IMR-90 (cell line): ENCODE data around the gene ULK1. TPM values are rescaled to one million over a fixed set of nuclear protein-coding genes. Genes with fewer than 3 reads are reported as not detected.

ENCODE experiments used
- ATAC-seq: fragments of 200-7000 bp; cut with Tn5 transposase; 2 replicates; pipeline ENCODE4 v1.9.1; 2020; ENCODE audit warnings: low read depth, mild to moderate bottlenecking, moderate library complexity
- BruUV-seq: library from RNA; stranded (reverse); fragments of 400-500 nt; replicated peaks from 2 replicates; lab custom pipeline; 2021; lab: Mats Ljungman, UMichigan
- CTCF ChIA-PET: fragments of 300-600 bp; formaldehyde crosslinking; extraction: SDS; loops from one replicate; lab custom pipeline; 2021; ENCODE audit warnings: antibody characterized with exemption; lab: Yijun Ruan, JAX
- POLR2A ChIA-PET: fragments of 300-600 bp; sonication (Branson Sonifier 250); formaldehyde crosslinking; loops from one replicate; lab custom pipeline; 2022; ENCODE audit warnings: antibody characterized with exemption; ENCODE audit not compliant: unreplicated experiment; lab: Charles Lee
- DNase-seq: peaks from one replicate; pipeline ENCODE4 v3.0.0; 2013
- H2AFZ ChIP-seq: replicated peaks from 2 replicates; pipeline ENCODE3; 2013; ENCODE audit warnings: low read length, mild to moderate bottlenecking; ENCODE audit not compliant: poor library complexity
- H2AK5ac ChIP-seq: 2 replicates; pipeline ENCODE4 v1.6.1; 2013; ENCODE audit warnings: low read depth, low read length, inconsistent platforms
- H2AK9ac ChIP-seq: replicated peaks from 2 replicates; pipeline ENCODE3; 2013; ENCODE audit warnings: mild to moderate bottlenecking, low read depth, low read length, moderate library complexity; ENCODE audit not compliant: poor library complexity
- H2BK120ac ChIP-seq: 2 replicates; pipeline ENCODE4 v1.6.1; 2013; ENCODE audit warnings: low read depth, low read length, inconsistent platforms
- H2BK15ac ChIP-seq: 3 replicates; pipeline ENCODE4 v1.6.1; 2013; ENCODE audit warnings: low read depth, low read length, inconsistent platforms
- H2BK20ac ChIP-seq: 2 replicates; pipeline ENCODE4 v1.6.1; 2013; ENCODE audit warnings: low read depth, mild to moderate bottlenecking, inconsistent platforms, low read length, moderate library complexity
- H2BK5ac ChIP-seq: 2 replicates; pipeline ENCODE4 v1.6.1; 2013; ENCODE audit warnings: mild to moderate bottlenecking, low read depth, low read length, inconsistent platforms; ENCODE audit not compliant: poor library complexity, severe bottlenecking
- H3K14ac ChIP-seq: replicated peaks from 2 replicates; pipeline ENCODE4 v1.6.1; 2013; ENCODE audit warnings: low read depth, low read length, inconsistent platforms
- H3K18ac ChIP-seq: 2 replicates; pipeline ENCODE4 v1.6.1; 2013; ENCODE audit warnings: low read depth, low read length, control low read depth
- H3K23ac ChIP-seq: 2 replicates; pipeline ENCODE4 v1.6.1; 2013; ENCODE audit warnings: low read depth, low read length, inconsistent platforms
- H3K27ac ChIP-seq: 2 replicates; pipeline ENCODE4 v1.5.1; 2013; ENCODE audit warnings: mild to moderate bottlenecking, control low read depth, low read length; ENCODE audit not compliant: insufficient read depth
- H3K27me3 ChIP-seq: 2 replicates; pipeline ENCODE4 v1.6.1; 2013; ENCODE audit warnings: low read length; ENCODE audit not compliant: control insufficient read depth, insufficient read depth
- H3K36me3 ChIP-seq: 2 replicates; pipeline ENCODE4 v1.6.1; 2013; ENCODE audit warnings: low read length, mixed read lengths; ENCODE audit not compliant: control insufficient read depth, insufficient read depth
- H3K4ac ChIP-seq: 2 replicates; pipeline ENCODE4 v1.6.1; 2013; ENCODE audit warnings: low read depth, low read length, inconsistent platforms
- H3K4me1 ChIP-seq: 2 replicates; pipeline ENCODE4 v1.6.1; 2013; ENCODE audit warnings: low read length, mixed read lengths; ENCODE audit not compliant: control insufficient read depth, insufficient read depth
- H3K4me2 ChIP-seq: 2 replicates; pipeline ENCODE4 v1.6.1; 2013; ENCODE audit warnings: low read depth, mild to moderate bottlenecking, control low read depth, low read length, moderate library complexity
- H3K4me3 ChIP-seq: 2 replicates; pipeline ENCODE4 v1.5.1; 2013; ENCODE audit warnings: low read depth, mild to moderate bottlenecking, control low read depth, low read length, moderate library complexity; ENCODE audit not compliant: insufficient read depth
- H3K56ac ChIP-seq: 2 replicates; pipeline ENCODE4 v1.6.1; 2013; ENCODE audit warnings: low read length, inconsistent platforms; ENCODE audit not compliant: insufficient read depth; ENCODE audit errors: extremely low read depth
- H3K79me1 ChIP-seq, 2 experiments: 2 replicates each; pipeline ENCODE4 v1.6.1; 2013; ENCODE audit warnings: low read length in 2 of 2, inconsistent platforms in 1 of 2, low read depth in 1 of 2
- H3K9ac ChIP-seq: 2 replicates; pipeline ENCODE4 v1.6.1; 2013; ENCODE audit warnings: low read depth, low read length, control low read depth
- H3K9me1 ChIP-seq: 2 replicates; pipeline ENCODE4 v1.6.1; 2013; ENCODE audit warnings: low read length, inconsistent platforms; ENCODE audit not compliant: insufficient read depth
- H3K9me3 ChIP-seq: 2 replicates; pipeline ENCODE4 v1.6.1; 2013; ENCODE audit warnings: low read length; ENCODE audit not compliant: control insufficient read depth, insufficient read depth
- H4K20me1 ChIP-seq: 2 replicates; pipeline ENCODE4 v1.6.1; 2013; ENCODE audit warnings: low read length, inconsistent platforms; ENCODE audit not compliant: insufficient read depth
- H4K5ac ChIP-seq: 2 replicates; pipeline ENCODE4 v1.6.1; 2013; ENCODE audit warnings: mild to moderate bottlenecking, low read depth, low read length, control low read depth
- H4K8ac ChIP-seq, 2 experiments: 2 replicates each; pipeline ENCODE4 v1.6.1; 2013; ENCODE audit warnings: low read depth in 2 of 2, low read length in 2 of 2, control low read depth in 1 of 2, inconsistent platforms in 1 of 2
- H4K91ac ChIP-seq: 2 replicates; pipeline ENCODE4 v1.6.1; 2013; ENCODE audit warnings: low read depth, low read length, inconsistent platforms; ENCODE audit not compliant: insufficient read depth
- CEBPB ChIP-seq: IDR thresholded peaks from 2 replicates; pipeline ENCODE4 v1.6.1; 2012; ENCODE audit warnings: low read depth, low read length, improper control_type of control experiment
- CHD1 ChIP-seq: IDR thresholded peaks from 2 replicates; pipeline ENCODE4 v1.6.1; 2012; ENCODE audit warnings: low read depth, low read length, improper control_type of control experiment
- FOS ChIP-seq: fragments of 150-350 bp; IDR thresholded peaks from 2 replicates; pipeline ENCODE4 v1.6.1; 2016; ENCODE audit warnings: low read depth, low read length
- NFE2L2 ChIP-seq: fragments of 150-350 bp; IDR thresholded peaks from 2 replicates; pipeline ENCODE4 v1.6.1; 2016; ENCODE audit warnings: low read depth, mild to moderate bottlenecking, low read length
- RCOR1 ChIP-seq: IDR thresholded peaks from 2 replicates; pipeline ENCODE4 v1.6.1; 2012; ENCODE audit warnings: mild to moderate bottlenecking, low read length, improper control_type of control experiment; ENCODE audit not compliant: insufficient replicate concordance
- USF2 ChIP-seq: fragments of 150-350 bp; IDR thresholded peaks from 2 replicates; pipeline ENCODE4 v1.6.1; 2017; ENCODE audit warnings: mild to moderate bottlenecking, antibody characterized with exemption, low read length, low read depth
- WGBS, 2 experiments: methylation state at CpG; one replicate each; pipeline versions ENCODE4 v1.1.5 to v1.1.7; 2013; ENCODE audit warnings: missing lambda C conversion rate in 2 of 2; ENCODE audit not compliant: insufficient read length in 1 of 2; ENCODE audit errors: extremely low coverage in 2 of 2; 5-methylcytosine and 5-hydroxymethylcytosine counted together
- dilution Hi-C: fragments of 300-500 bp; cut with HindIII; formaldehyde crosslinking; loops from one replicate; pipeline ENCODE4 v1.14.3; 2018; ENCODE audit warnings: low sequenced_read_pairs; ENCODE audit not compliant: unreplicated experiment
- in situ Hi-C: fragments of 300-500 bp; cut with MboI; formaldehyde crosslinking; loops from 3 replicates; pipeline ENCODE4 v1.14.3; 2019; ENCODE audit warnings: low sequenced_read_pairs, inconsistent platforms, mixed read lengths
- intact Hi-C: fragments of 100-400 bp; cut with micrococcal nuclease; formaldehyde crosslinking; loops from 2 replicates; pipeline ENCODE4 v1.10.0; 2022
- polyA plus RNA-seq, 3 experiments: library from polyadenylated mRNA; depleted of rRNA; stranded (reverse); fragments of >200 nt; gene quantifications; 2 replicates each; pipeline ENCODE4 v1.2.3, GENCODE V29; 2012; ENCODE audit warnings: low replicate concordance in 1 of 3
- total RNA-seq: library from RNA; depleted of rRNA; stranded (reverse); fragments of >200 nt; gene quantifications from 2 replicates; pipeline ENCODE4 v1.2.3, GENCODE V29; 2012
- TF ChIP-seq, protein P1 (sequence below): conservative IDR thresholded peaks from 2 replicates; pipeline ENCODE4 v1.5.1; 2012; ENCODE audit warnings: mild to moderate bottlenecking, low read depth, low read length, improper control_type of control experiment

ULK1 gene
- total and polyA plus RNA-seq, 2 of the 4 experiments (the other 2 are of a cell fraction), result 1.8 to 19.2 TPM

- Histone ChIP-seq H4K91ac (no peak overlapping the region), H3K4ac (no peak overlapping the region), H2AK9ac (peak overlapping the region; percentile 42), H3K9me1 (no peaks in the 10 kb centered on the region), H2BK15ac (no peak overlapping the region), H3K4me1 (peaks cover 6% of the 10 kb centered on the region), H2AK5ac (no peak overlapping the region), H3K4me2 (no peak overlapping the region), H3K14ac (no peak overlapping the region), H2BK5ac (no peak overlapping the region), H4K8ac (no peak overlapping the region), H3K79me1 (no peaks in the 10 kb centered on the region), H3K27ac (no peak overlapping the region), H3K27me3 (peaks cover 12% of the 10 kb centered on the region; the same call in 1 of the 2 replicates), H2AFZ (no peak overlapping the region), H4K20me1 (no peaks in the 10 kb centered on the region; the same call in 1 of the 2 replicates), H2BK120ac (no peak overlapping the region), H3K9me3 (no peaks in the 10 kb centered on the region), H3K56ac (no peak overlapping the region), H2BK20ac (no peak overlapping the region), H3K23ac (no peak overlapping the region), H3K4me3 (no peak overlapping the region), H3K36me3 (no peaks in the 10 kb centered on the region), H3K9ac (no peak overlapping the region), H4K5ac (no peak overlapping the region), H3K18ac (no peak overlapping the region)
- ATAC-seq (no peak), DNase-seq (no peak)
- POLR2A ChIA-PET, result no interaction called here
- 82% methylated on average over 22 of the region's 35 CpGs; no CpG with 5 or more reads in 1 of the 2 experiments for WGBS, 2 experiments
- no TSS peak for BruUV-seq
- intact Hi-C loops, result no loop called here
- TF ChIP-seq USF2 (no peak), RCOR1 (no peak), NFE2L2 (no peak), FOS (no peak), CHD1 (no peak), CEBPB (no peak)
- TF ChIP-seq, protein P1, sequence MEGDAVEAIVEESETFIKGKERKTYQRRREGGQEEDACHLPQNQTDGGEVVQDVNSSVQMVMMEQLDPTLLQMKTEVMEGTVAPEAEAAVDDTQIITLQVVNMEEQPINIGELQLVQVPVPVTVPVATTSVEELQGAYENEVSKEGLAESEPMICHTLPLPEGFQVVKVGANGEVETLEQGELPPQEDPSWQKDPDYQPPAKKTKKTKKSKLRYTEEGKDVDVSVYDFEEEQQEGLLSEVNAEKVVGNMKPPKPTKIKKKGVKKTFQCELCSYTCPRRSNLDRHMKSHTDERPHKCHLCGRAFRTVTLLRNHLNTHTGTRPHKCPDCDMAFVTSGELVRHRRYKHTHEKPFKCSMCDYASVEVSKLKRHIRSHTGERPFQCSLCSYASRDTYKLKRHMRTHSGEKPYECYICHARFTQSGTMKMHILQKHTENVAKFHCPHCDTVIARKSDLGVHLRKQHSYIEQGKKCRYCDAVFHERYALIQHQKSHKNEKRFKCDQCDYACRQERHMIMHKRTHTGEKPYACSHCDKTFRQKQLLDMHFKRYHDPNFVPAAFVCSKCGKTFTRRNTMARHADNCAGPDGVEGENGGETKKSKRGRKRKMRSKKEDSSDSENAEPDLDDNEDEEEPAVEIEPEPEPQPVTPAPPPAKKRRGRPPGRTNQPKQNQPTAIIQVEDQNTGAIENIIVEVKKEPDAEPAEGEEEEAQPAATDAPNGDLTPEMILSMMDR, result no peak
- dilution Hi-C loops, result no loop called here
- CTCF ChIA-PET, result no interaction called here
- in situ Hi-C loops, result no loop called here
Observed at GRCh38 chr12:131853832-131854797, 40.3 kb upstream of the ULK1 start.
